Fibroblast of lung (primary cell): ENCODE data around the gene ARHGEF16. TPM values are rescaled to one million over a fixed set of nuclear protein-coding genes. Genes with fewer than 3 reads are reported as not detected.

ENCODE experiments used
- DNase-seq, 2 donors: peaks; one replicate each; pipeline versions ENCODE4 v3.0.0 to v3.0.0-alpha.2; 2010; ENCODE audit warnings: low read depth in 2 of 2
- H2AFZ ChIP-seq: 2 replicates; pipeline ENCODE4 v1.5.1; 2012; ENCODE audit warnings: low read length, control low read depth, inconsistent platforms
- H3K27ac ChIP-seq: 2 replicates; pipeline ENCODE4 v1.5.1; 2011; ENCODE audit warnings: low read length, control low read depth; ENCODE audit not compliant: insufficient read depth
- H3K27me3 ChIP-seq: 2 replicates; pipeline ENCODE4 v1.5.1; 2011; ENCODE audit warnings: mild to moderate bottlenecking, low read length; ENCODE audit not compliant: control insufficient read depth, insufficient read depth
- H3K36me3 ChIP-seq: 2 replicates; pipeline ENCODE4 v1.5.1; 2011; ENCODE audit warnings: low read length; ENCODE audit not compliant: control insufficient read depth, insufficient read depth
- H3K4me1 ChIP-seq: 2 replicates; pipeline ENCODE4 v1.5.1; 2011; ENCODE audit warnings: low read length; ENCODE audit not compliant: control insufficient read depth, insufficient read depth; ENCODE audit errors: extremely low read depth
- H3K4me2 ChIP-seq: 2 replicates; pipeline ENCODE4 v1.5.1; 2011; ENCODE audit warnings: low read length, control low read depth; ENCODE audit not compliant: insufficient read depth; ENCODE audit errors: extremely low read depth
- H3K4me3 ChIP-seq, 4 experiments: fragments of 200-600 bp in 1 of 4; sonication (generic) in 1 of 4; replicated peaks in 1 of 4; 2 replicates each; pipeline ENCODE4 v1.5.1; 2011 to 2016; ENCODE audit warnings: low read length in 4 of 4, low read depth in 3 of 4, mild to moderate bottlenecking in 3 of 4, control low read depth in 2 of 4, inconsistent platforms in 1 of 4, mixed read lengths in 1 of 4; ENCODE audit not compliant: insufficient read depth in 1 of 4; ENCODE audit errors: control extremely low read depth in 1 of 4
- H3K79me2 ChIP-seq: 2 replicates; pipeline ENCODE4 v1.5.1; 2012; ENCODE audit warnings: mild to moderate bottlenecking, low read length, inconsistent platforms; ENCODE audit not compliant: control insufficient read depth, insufficient read depth
- H3K9ac ChIP-seq: 2 replicates; pipeline ENCODE4 v1.5.1; 2011; ENCODE audit warnings: mild to moderate bottlenecking, low read length, control low read depth; ENCODE audit not compliant: insufficient read depth
- H3K9me3 ChIP-seq: 2 replicates; pipeline ENCODE4 v1.5.1; 2012; ENCODE audit warnings: low read depth, low read length; ENCODE audit not compliant: control insufficient read depth, insufficient read depth
- H4K20me1 ChIP-seq: 2 replicates; pipeline ENCODE4 v1.5.1; 2011; ENCODE audit warnings: low read length; ENCODE audit not compliant: control insufficient read depth, insufficient read depth; ENCODE audit errors: extremely low read depth
- CTCF ChIP-seq, 2 donors: IDR thresholded peaks in 1 of 2; conservative IDR thresholded peaks in 1 of 2; 1 replicate in 1 of 2; 2 replicates in 1 of 2; pipeline ENCODE4 v1.5.1; 2011 to 2012; ENCODE audit warnings: low read length in 2 of 2, control low read depth in 1 of 2, inconsistent platforms in 1 of 2, low read depth in 1 of 2, mild to moderate bottlenecking in 1 of 2
- EZH2 ChIP-seq: IDR thresholded peaks from 2 replicates; pipeline ENCODE4 v1.5.1; 2012; ENCODE audit warnings: low read length, control low read depth, mild to moderate bottlenecking; ENCODE audit errors: missing control alignments
- polyA plus RNA-seq, 2 donors: library from polyadenylated mRNA; depleted of rRNA in 1 of 2; stranded (reverse) in 1 of 2; unstranded in 1 of 2; fragments of >200 nt; gene quantifications; 2 replicates each; pipeline ENCODE4 v1.2.1, GENCODE V29; 2011 to 2012; ENCODE audit warnings: missing spikeins in 1 of 2
- total RNA-seq: library from RNA; depleted of rRNA; stranded (reverse); fragments of >200 nt; gene quantifications from 2 replicates; pipeline ENCODE4 v1.2.1, GENCODE V29; 2014

Gene ARHGEF16
- total and polyA plus RNA-seq, 2 donors (not counting 1 experiment from before 2014, with no cell fraction given), result 0.02 to 0.17 TPM

DNA sequence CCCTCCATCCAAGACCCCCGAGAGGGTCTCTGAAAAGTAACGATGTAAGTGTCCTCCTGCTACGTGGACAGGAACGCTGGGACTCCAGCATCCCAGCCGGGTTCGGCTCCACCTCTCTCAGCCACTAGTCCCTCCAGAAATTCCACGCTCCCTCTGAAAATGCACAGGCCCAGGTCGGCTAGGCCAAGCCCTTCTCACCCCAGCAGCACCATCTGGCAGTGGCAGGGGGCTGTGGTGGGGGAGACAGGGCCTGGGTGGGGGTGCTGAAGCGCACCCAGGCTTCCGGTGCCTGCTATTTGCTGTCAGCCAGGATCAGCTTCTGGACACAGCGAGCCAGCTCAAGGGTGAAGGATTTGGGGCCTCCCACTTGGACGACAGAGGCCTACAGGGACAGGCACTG, 73.3 kb downstream of the ARHGEF16 start:
- DNase-seq, result no peak
- Histone ChIP-seq H2AFZ (no peak overlapping the region), H3K4me2 (no peak overlapping the region), H3K27me3 (no peaks in the 10 kb centered on the region), H3K27ac (no peak overlapping the region), H3K4me3 (no peak overlapping the region), H3K9me3 (no peaks in the 10 kb centered on the region), H3K79me2 (no peaks in the 10 kb centered on the region), H3K4me1 (no peaks in the 10 kb centered on the region), H3K36me3 (no peaks in the 10 kb centered on the region), H4K20me1 (no peaks in the 10 kb centered on the region), H3K9ac (no peak overlapping the region)
- no peak for TF ChIP-seq EZH2
- TF ChIP-seq CTCF (conservative IDR thresholded peaks at IDR 0.05 in 1 of 2, IDR thresholded peaks at IDR 0.05 in 1 of 2; ENCODE audit: low read depth in 1 of 2, low read length in 2 of 2), result no peak

- H3K79me2 ChIP-seq, result no peaks in the 10 kb centered on the region
- no peak overlapping the region for H3K4me2 ChIP-seq
- no peaks in the 10 kb centered on the region for H3K36me3 ChIP-seq
- H3K9ac ChIP-seq, result no peak overlapping the region
- no peaks in the 10 kb centered on the region for H3K27me3 ChIP-seq
- TF ChIP-seq CTCF (conservative IDR thresholded peaks at IDR 0.05 in 1 of 2, IDR thresholded peaks at IDR 0.05 in 1 of 2; ENCODE audit: low read depth in 1 of 2, low read length in 2 of 2), result no peak
- no peak for TF ChIP-seq EZH2
- no peaks in the 10 kb centered on the region for H3K9me3 ChIP-seq
- H2AFZ ChIP-seq, result no peak overlapping the region
- H3K27ac ChIP-seq, result no peak overlapping the region
- DNase-seq, result no peak
- no peak overlapping the region for H3K4me3 ChIP-seq
- H4K20me1 ChIP-seq, result no peaks in the 10 kb centered on the region
- H3K4me1 ChIP-seq, result no peaks in the 10 kb centered on the region
Measured at GRCh38 chr1:3529099-3529729, 74.7 kb downstream of the ARHGEF16 start.

- Histone ChIP-seq H3K4me1 (no peaks in the 10 kb centered on the region), H3K9ac (no peak overlapping the region)
Measured at GRCh38 chr1:3530086-3530925, 75.8 kb downstream of the ARHGEF16 start.

More at GRCh38 chr1:3530086-3530925, 75.8 kb downstream of the ARHGEF16 start:
- Histone ChIP-seq H3K27me3 (no peaks in the 10 kb centered on the region), H3K27ac (no peak overlapping the region), H3K4me3 (peak overlapping the region in 3 of 4 experiments; percentile 28 to 55 (median 34)), H3K9me3 (no peaks in the 10 kb centered on the region), H2AFZ (no peak overlapping the region), H4K20me1 (no peaks in the 10 kb centered on the region), H3K79me2 (no peaks in the 10 kb centered on the region), H3K4me2 (peak overlapping the region; percentile 75), H3K36me3 (no peaks in the 10 kb centered on the region)
- no peak for DNase-seq
- TF ChIP-seq CTCF (conservative IDR thresholded peaks at IDR 0.05 in 1 of 2, IDR thresholded peaks at IDR 0.05 in 1 of 2; ENCODE audit: low read depth in 1 of 2, low read length in 2 of 2) (no peak), EZH2 (no peak)
